GM18858 (cell line): ENCODE data around the gene OLFML2A.

Experiments used
- ATAC-seq: cut with Tn5 transposase; IDR thresholded peaks from one replicate; pipeline ENCODE4 v1.9.1; 2021; ENCODE audit not compliant: unreplicated experiment

The OLFML2A gene

GRCh38 chr9:124774129-124774978 is 2.6 kb upstream of the OLFML2A start:
- ATAC-seq, result no peak

- no peak for ATAC-seq
Measured at GRCh38 chr9:124776618-124776953, 347 bp upstream of the OLFML2A start.

- no peak for ATAC-seq
Measured at GRCh38 chr9:124778575-124779367, 1.8 kb downstream of the OLFML2A start.

GRCh38 chr9:124779368-124780059 is 2.6 kb downstream of the OLFML2A start:
- ATAC-seq, result no peak

DNA sequence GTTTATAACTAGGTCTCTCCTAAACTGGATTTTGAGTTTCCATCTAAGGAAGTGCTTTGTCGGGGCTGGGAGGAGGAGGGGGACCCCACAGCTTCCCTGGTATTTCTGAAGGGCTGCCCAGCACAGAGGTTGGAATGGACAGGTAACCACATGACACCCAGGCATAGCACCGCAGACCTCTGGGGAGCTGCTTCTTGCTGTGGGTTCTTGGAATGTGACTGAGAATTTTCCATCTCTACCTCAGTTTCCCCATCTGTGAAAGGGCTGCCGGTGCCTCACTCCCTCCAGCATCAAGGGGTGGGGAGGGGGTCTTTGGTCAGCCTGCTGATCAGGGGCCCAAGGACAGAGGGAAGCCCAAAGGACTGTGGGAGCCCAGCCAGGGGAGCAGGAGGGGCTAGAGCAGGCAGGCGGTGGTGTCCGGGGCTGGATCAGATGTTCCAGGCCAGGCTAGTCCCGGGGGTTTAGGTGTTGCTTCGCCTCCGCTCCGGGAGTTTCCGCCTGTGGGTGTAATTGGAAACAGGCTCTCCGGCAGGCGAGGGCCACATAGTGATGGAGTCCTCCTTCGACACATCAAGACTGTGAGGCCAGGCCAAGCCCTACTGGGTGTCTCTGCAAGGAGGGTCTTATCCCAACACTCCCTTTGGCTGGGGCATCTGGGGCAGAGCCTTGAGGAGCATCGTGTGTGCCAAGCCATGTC is 3.3 kb downstream of the OLFML2A start:
- ATAC-seq, result no peak

DNA sequence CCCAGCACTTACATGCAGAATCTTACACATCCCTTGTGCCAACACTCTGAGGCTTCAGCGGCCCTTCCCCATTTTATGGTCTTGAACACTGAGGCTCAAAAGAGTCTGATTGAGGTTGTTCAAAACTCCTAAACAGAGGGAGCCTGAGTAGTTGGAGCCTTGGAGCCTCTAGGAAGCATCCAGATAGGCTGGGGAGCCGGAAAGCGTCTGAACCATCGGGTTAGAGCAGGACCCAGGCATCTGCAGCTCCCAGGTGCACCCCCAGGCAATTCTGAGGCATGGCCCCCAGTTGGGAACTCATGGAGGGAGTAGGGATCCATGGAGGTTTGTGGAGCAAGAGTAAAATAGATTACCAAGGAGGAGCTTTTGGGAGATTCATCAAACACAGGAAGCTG is 3.8 kb downstream of the OLFML2A start:
- no peak for ATAC-seq

DNA sequence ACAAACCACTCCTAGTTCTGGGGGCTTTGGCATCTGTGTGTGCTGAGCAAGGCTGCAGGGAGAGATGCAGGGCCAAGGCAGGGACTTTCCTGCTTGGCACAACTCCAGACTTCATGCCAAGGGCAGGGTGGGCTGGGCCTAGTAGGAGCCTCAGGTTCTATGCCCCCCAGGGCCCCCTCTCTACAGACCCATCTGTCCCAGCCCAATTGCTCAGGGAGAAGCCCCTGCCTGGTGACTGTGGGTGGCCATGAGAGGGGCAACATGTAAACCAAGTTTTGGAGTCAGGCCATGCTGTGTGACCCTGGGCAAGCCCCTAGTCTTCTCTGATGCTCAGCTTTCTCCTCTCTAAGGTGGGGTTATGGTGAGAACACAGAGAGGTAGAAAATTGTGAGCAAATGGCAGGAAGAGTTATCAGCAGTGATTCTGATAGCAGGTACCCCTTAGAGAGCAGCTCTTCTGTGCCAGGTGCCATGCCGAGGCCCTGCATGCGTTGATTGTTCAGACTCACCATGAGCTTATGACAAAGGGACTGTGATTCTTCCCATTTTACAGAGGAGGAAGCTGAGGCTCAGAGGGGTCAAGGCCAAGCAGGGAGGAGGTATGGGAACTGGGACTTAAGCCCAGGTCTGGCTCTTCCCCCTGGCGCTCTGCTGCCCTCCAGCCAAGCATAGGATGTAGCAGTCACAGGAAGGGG is 5.2 kb downstream of the OLFML2A start:
- no peak for ATAC-seq

DNA sequence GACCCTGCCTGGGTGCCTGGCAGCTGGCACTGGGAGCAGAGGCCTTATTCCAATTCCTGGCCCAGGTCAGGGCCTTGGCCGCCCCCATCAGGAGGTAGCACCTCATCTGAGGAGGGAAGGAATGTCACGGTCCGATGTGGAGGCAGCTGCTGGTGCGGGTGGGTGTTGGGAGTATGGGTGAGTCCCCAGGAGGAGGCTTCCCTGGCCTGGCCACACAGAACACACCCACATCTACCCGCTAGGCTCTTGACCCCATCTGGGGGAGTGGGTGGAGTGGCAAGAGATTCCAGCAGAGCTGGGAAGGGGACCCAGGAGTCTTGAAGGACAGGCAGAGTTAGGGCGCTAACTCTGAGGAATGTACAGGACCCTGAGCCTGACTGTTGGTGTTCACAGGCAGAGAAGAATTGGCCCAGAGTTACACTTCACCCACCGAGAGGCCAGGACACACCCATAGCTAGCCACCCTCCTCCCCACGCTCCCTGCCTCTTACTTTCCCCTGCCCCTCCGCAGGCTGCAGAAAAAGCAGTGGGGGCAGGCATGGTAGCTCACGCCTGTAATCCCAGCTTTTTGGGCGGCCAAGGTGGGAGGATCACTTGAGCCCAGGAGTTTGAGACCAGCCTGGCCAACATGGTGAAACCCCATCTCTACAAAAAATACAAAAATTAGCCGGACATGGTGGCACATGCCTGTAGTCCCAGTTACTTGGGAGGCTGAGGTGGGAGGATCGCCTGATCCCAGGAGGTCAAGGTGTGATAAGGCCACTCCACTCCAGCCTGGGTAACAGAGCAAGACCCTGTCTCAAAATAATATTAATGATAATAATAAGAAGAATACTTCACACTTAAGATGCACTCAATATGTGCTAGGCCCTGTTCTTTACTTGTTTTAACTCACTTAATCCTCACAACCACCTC is 6.0 kb downstream of the OLFML2A start:
- ATAC-seq, result no peak

- ATAC-seq, result no peak
Measured at GRCh38 chr9:124783830-124784229, 6.9 kb downstream of the OLFML2A start.

DNA sequence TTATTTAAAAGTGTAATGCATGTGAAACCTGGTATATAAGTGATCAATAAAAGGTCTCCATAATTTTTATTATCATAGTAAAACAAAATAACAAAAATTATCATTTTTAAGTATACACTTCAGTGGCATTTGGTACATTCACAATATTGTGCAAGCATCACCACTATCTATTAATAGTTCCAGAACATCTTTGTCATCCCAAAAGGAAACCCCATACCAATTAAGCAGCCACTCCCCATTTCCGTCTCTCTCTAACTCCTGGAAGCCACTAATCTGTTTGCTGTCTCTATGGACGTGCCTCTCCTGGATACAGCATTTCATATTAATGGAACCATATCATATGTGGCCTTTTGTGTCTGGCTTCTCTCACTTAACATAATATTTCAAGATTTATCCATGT is 7.6 kb downstream of the OLFML2A start:
- no peak for ATAC-seq

DNA sequence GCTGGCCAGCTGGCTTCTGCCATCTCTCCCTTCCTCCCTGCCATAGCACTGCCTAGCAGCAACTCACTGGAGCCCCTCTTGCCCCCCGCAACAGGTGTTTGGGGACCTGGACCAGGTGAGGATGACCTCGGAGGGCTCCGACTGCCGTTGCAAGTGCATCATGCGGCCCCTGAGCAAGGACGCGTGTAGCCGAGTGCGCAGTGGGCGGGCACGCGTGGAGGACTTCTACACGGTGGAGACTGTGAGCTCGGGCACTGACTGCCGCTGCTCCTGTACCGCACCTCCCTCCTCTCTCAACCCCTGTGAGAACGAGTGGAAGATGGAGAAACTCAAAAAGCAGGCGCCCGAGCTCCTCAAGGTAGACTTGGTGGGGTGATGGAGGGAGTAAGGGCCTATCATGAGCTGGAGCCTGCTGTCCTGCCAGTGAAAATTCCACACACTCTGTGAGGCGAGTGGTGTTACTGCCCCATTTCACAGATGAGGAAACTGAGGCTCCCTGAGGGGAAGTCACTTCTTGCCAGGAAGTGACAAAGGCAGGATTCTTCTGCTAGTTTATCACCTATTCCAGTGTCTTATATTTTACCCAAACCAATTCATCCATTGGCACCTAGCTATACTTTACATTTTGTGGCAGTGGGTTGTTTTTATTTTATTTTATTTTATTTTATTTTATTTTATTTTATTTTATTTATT is 10.1 kb downstream of the OLFML2A start:
- ATAC-seq, result no peak

- no peak for ATAC-seq
Measured at GRCh38 chr9:124788542-124789217, 11.7 kb downstream of the OLFML2A start.

- no peak for ATAC-seq
Measured at GRCh38 chr9:124789531-124789930, 12.6 kb downstream of the OLFML2A start.

- ATAC-seq, result no peak
Measured at GRCh38 chr9:124790301-124790700, 13.4 kb downstream of the OLFML2A start.

- no peak for ATAC-seq
Measured at GRCh38 chr9:124790801-124791505, 14.0 kb downstream of the OLFML2A start.

- no peak for ATAC-seq
Measured at GRCh38 chr9:124792257-124793014, 15.5 kb downstream of the OLFML2A start.

- no peak for ATAC-seq
Measured at GRCh38 chr9:124793015-124793541, 16.1 kb downstream of the OLFML2A start.
